ENCODE data around the gene MAP2K5. TPM values are rescaled to one million over a fixed set of nuclear protein-coding genes. Genes with fewer than 3 reads are reported as not detected.
A peak's percentile ranks its signal among the peaks of the same experiment; 100 is the strongest.

Gene MAP2K5
- total RNA-seq, 1 donor from 2014 or later = 29.0 TPM

GRCh38 chr15:67824197-67824968 lies 281.9 kb downstream of the MAP2K5 start:
- H3K9me3 Mint-ChIP-seq (ENCODE audit: unreplicated experiment) = peaks cover 20% of the 10 kb centered on the region
- H3K4me1 Mint-ChIP-seq (ENCODE audit: low read depth, unreplicated experiment) = peaks cover 22% of the 10 kb centered on the region
- no peak for DNase-seq
- no peak for TF ChIP-seq CTCF (IDR thresholded peaks at IDR 0.05; ENCODE audit: partially characterized antibody, unreplicated experiment)
- no peaks in the 10 kb centered on the region for H3K36me3 Mint-ChIP-seq (ENCODE audit: unreplicated experiment)
- H3K4me3 Mint-ChIP-seq (ENCODE audit: unreplicated experiment) = peak overlapping the region; percentile 96
- peaks cover 43% of the 10 kb centered on the region for H3K27me3 Mint-ChIP-seq (ENCODE audit: unreplicated experiment)
- H3K27ac Mint-ChIP-seq (ENCODE audit: unreplicated experiment) = peak overlapping the region; percentile 1

- Mint-ChIP-seq H3K36me3 (ENCODE audit: unreplicated experiment) (no peaks in the 10 kb centered on the region), H3K4me1 (ENCODE audit: low read depth, unreplicated experiment) (peaks cover 22% of the 10 kb centered on the region), H3K9me3 (ENCODE audit: unreplicated experiment) (peaks cover 20% of the 10 kb centered on the region), H3K4me3 (ENCODE audit: unreplicated experiment) (peak within 1 kb of the TSS; percentile 96), H3K27me3 (ENCODE audit: unreplicated experiment) (peaks cover 42% of the 10 kb centered on the region), H3K27ac (ENCODE audit: unreplicated experiment) (no peak within 1 kb of the TSS)
- TF ChIP-seq CTCF (IDR thresholded peaks at IDR 0.05; ENCODE audit: partially characterized antibody, unreplicated experiment) = no peak
- no peak for DNase-seq
These were observed 282.7 kb downstream of the MAP2K5 start, which contains the start of gene SKOR1 for GRCh38 chr15:67824976-67825880. Gene SKOR1, plus strand, starts transcription at chr15:67825509. Its CDS starts 94 bp downstream, at chr15:67825603.

- no peak for TF ChIP-seq CTCF (IDR thresholded peaks at IDR 0.05; ENCODE audit: partially characterized antibody, unreplicated experiment)
- peaks cover 20% of the 10 kb centered on the region for H3K9me3 Mint-ChIP-seq (ENCODE audit: unreplicated experiment)
- H3K27ac Mint-ChIP-seq (ENCODE audit: unreplicated experiment) = no peak overlapping the region
- DNase-seq = peak; percentile 50
- H3K4me3 Mint-ChIP-seq (ENCODE audit: unreplicated experiment) = peak overlapping the region; percentile 74
- peaks cover 7% of the 10 kb centered on the region for H3K36me3 Mint-ChIP-seq (ENCODE audit: unreplicated experiment)
- H3K27me3 Mint-ChIP-seq (ENCODE audit: unreplicated experiment) = peaks cover 47% of the 10 kb centered on the region
- peaks cover 21% of the 10 kb centered on the region for H3K4me1 Mint-ChIP-seq (ENCODE audit: low read depth, unreplicated experiment)
These were observed 283.6 kb downstream of the MAP2K5 start for GRCh38 chr15:67825881-67826716.

- H3K27me3 Mint-ChIP-seq (ENCODE audit: unreplicated experiment) = peaks cover 41% of the 10 kb centered on the region
- H3K27ac Mint-ChIP-seq (ENCODE audit: unreplicated experiment) = no peak overlapping the region
- peak; percentile 46 for DNase-seq
- no peak overlapping the region for H3K4me3 Mint-ChIP-seq (ENCODE audit: unreplicated experiment)
- TF ChIP-seq CTCF (IDR thresholded peaks at IDR 0.05; ENCODE audit: partially characterized antibody, unreplicated experiment) = no peak
- peaks cover 8% of the 10 kb centered on the region for H3K36me3 Mint-ChIP-seq (ENCODE audit: unreplicated experiment)
- peaks cover 15% of the 10 kb centered on the region for H3K4me1 Mint-ChIP-seq (ENCODE audit: low read depth, unreplicated experiment)
- H3K9me3 Mint-ChIP-seq (ENCODE audit: unreplicated experiment) = peaks cover 15% of the 10 kb centered on the region
These were observed 284.4 kb downstream of the MAP2K5 start for GRCh38 chr15:67826717-67827561.
